AG04450 (cell line): ENCODE data around the gene ZSWIM1. TPM values are rescaled to one million over a fixed set of nuclear protein-coding genes. Genes with fewer than 3 reads are reported as not detected.

Experiments
- CTCF ChIA-PET: fragments of 300-600, 350-600 bp; formaldehyde crosslinking; extraction: SDS; loops from one replicate; lab custom pipeline; 2022; ENCODE audit warnings: antibody characterized with exemption, inconsistent platforms; lab: Charles Lee
- POLR2A ChIA-PET: fragments of 350-600 bp; formaldehyde crosslinking; extraction: SDS; loops from one replicate; lab custom pipeline; 2021; ENCODE audit warnings: antibody characterized with exemption, inconsistent platforms; lab: Yijun Ruan, JAX
- DNase-seq: peaks from one replicate; pipeline ENCODE4 v3.0.0-alpha.2; 2011; ENCODE audit warnings: low read depth, low spot score
- H3K27ac ChIP-seq: one replicate; pipeline ENCODE4 v1.5.1; 2012; ENCODE audit warnings: low read depth, low read length, control low read depth
- H3K27me3 ChIP-seq: one replicate; pipeline ENCODE4 v1.6.0; 2012; ENCODE audit warnings: low read length; ENCODE audit not compliant: control insufficient read depth, insufficient read depth
- H3K4me3 ChIP-seq: 2 replicates; pipeline ENCODE4 v1.5.1; 2011; ENCODE audit warnings: mild to moderate bottlenecking, low read depth, low read length, control low read depth
- H3K9me3 ChIP-seq: 2 replicates; pipeline ENCODE4 v1.5.1; 2012; ENCODE audit warnings: low read length; ENCODE audit not compliant: control insufficient read depth, insufficient read depth
- polyA plus RNA-seq: library from polyadenylated mRNA; depleted of rRNA; stranded (reverse); fragments of >200 nt; gene quantifications from 2 replicates; pipeline ENCODE4 v1.2.3, GENCODE V29; 2011; rRNA removed
- TF ChIP-seq, protein P1 (sequence below): IDR thresholded peaks from 2 replicates; pipeline ENCODE4 v1.5.1; 2011; ENCODE audit warnings: low read depth, low read length, control low read depth, inconsistent platforms

Gene ZSWIM1
- polyA plus RNA-seq, 1 experiment = 5.3 TPM

DNA sequence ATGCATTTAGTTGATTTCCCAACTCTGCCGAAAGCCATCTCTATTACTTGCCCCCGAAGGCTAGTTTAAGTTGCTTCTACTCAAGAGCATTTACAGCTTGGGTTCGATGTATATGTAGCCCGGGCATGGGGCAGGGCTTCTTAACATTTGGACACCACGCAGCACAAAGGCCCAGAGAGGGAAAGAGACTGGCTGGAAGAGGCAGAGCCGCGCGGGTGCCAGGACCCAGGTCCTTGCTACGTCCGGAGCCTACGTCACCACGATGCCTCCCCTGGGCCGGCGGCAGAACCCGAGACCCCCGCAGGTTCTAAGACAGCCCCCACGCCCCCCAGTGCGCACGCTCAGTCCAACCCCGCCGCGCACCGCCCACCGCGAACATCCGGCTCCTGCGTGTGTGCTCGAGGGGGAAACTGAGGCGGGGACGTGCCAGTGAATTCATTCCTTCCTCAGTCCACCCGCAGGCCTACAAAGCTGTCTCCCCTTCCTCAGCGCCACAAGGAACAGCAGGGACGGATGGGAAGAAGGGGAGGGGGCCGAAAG is 53.1 kb downstream of the ZSWIM1 start:
- H3K27me3 ChIP-seq = no peaks in the 10 kb centered on the region
- DNase-seq = no peak
- TF ChIP-seq, protein P1, sequence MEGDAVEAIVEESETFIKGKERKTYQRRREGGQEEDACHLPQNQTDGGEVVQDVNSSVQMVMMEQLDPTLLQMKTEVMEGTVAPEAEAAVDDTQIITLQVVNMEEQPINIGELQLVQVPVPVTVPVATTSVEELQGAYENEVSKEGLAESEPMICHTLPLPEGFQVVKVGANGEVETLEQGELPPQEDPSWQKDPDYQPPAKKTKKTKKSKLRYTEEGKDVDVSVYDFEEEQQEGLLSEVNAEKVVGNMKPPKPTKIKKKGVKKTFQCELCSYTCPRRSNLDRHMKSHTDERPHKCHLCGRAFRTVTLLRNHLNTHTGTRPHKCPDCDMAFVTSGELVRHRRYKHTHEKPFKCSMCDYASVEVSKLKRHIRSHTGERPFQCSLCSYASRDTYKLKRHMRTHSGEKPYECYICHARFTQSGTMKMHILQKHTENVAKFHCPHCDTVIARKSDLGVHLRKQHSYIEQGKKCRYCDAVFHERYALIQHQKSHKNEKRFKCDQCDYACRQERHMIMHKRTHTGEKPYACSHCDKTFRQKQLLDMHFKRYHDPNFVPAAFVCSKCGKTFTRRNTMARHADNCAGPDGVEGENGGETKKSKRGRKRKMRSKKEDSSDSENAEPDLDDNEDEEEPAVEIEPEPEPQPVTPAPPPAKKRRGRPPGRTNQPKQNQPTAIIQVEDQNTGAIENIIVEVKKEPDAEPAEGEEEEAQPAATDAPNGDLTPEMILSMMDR = no peak
- peak overlapping the region; percentile 98 for H3K27ac ChIP-seq
- POLR2A ChIA-PET = interaction anchor here (0.8 to 5.1 kb wide), 15 partner anchors 9 to 154 kb away, joined by 3 to 57 read pairs (median 10); partner anchors contain the start of genes CTSA, NEURL2, PLTP and ZNF335
- CTCF ChIA-PET = interaction anchor here (0.5 to 2.8 kb wide), 8 partner anchors 10 to 838 kb away, joined by 3 to 19 read pairs (median 3); no protein-coding TSS in a partner anchor
- H3K4me3 ChIP-seq = peak overlapping the region; percentile 92
- H3K9me3 ChIP-seq = no peaks in the 10 kb centered on the region; the same call in 1 of the 2 replicates

Other genes starting within 250 kb of the ZSWIM1 start
- not detected in 2 replicates for gene WFDC9, start 249.9 kb upstream of the ZSWIM1 start, polyA plus RNA-seq
- gene WFDC11, start 211.0 kb upstream of the ZSWIM1 start, polyA plus RNA-seq = not detected in 2 replicates
- not detected in 2 replicates for gene WFDC13, start 179.2 kb upstream of the ZSWIM1 start, polyA plus RNA-seq
- 0.29 TPM in 1 of 2 replicates, not detected in the other for gene WFDC10B, start 176.2 kb upstream of the ZSWIM1 start, polyA plus RNA-seq
- not detected in 2 replicates for gene SPINT4, start 158.9 kb upstream of the ZSWIM1 start, polyA plus RNA-seq
- 0.30 TPM in 1 of 2 replicates, not detected in the other for gene WFDC3, start 89.3 kb upstream of the ZSWIM1 start, polyA plus RNA-seq
- gene DNTTIP1, start 89.3 kb upstream of the ZSWIM1 start, polyA plus RNA-seq = 43.9 and 45.3 TPM in 2 replicates
- 25.3 and 27.8 TPM in 2 replicates for gene UBE2C, start 68.6 kb upstream of the ZSWIM1 start, polyA plus RNA-seq
- 0.38 and 0.45 TPM in 2 replicates for gene TNNC2, start 53.9 kb upstream of the ZSWIM1 start, polyA plus RNA-seq
- gene SNX21, start 47.4 kb upstream of the ZSWIM1 start, polyA plus RNA-seq = 9.2 and 11.5 TPM in 2 replicates
- 27.0 and 37.7 TPM in 2 replicates for gene ACOT8, start 23.8 kb upstream of the ZSWIM1 start, polyA plus RNA-seq
- gene ZSWIM3, start 23.6 kb upstream of the ZSWIM1 start, polyA plus RNA-seq = 4.5 and 4.6 TPM in 2 replicates
- gene SPATA25, start 6.4 kb downstream of the ZSWIM1 start, polyA plus RNA-seq = 0.43 and 0.50 TPM in 2 replicates
- 1.1 and 1.9 TPM in 2 replicates for gene NEURL2, start 10.0 kb downstream of the ZSWIM1 start, polyA plus RNA-seq
- 234 and 267 TPM in 2 replicates for gene CTSA, start 10.1 kb downstream of the ZSWIM1 start, polyA plus RNA-seq
- gene PLTP, start 30.9 kb downstream of the ZSWIM1 start, polyA plus RNA-seq = 105 and 154 TPM in 2 replicates
- 11.5 and 14.6 TPM in 2 replicates for gene PCIF1, start 53.5 kb downstream of the ZSWIM1 start, polyA plus RNA-seq
- gene ZNF335, start 91.0 kb downstream of the ZSWIM1 start, polyA plus RNA-seq = 5.5 and 7.6 TPM in 2 replicates
- not detected in 2 replicates for gene MMP9, start 127.7 kb downstream of the ZSWIM1 start, polyA plus RNA-seq
- gene SLC12A5, start 148.0 kb downstream of the ZSWIM1 start, polyA plus RNA-seq = 0.55 and 1.7 TPM in 2 replicates
- gene NCOA5, start 208.7 kb downstream of the ZSWIM1 start, polyA plus RNA-seq = 21.5 and 27.0 TPM in 2 replicates
- gene CD40, start 237.1 kb downstream of the ZSWIM1 start, polyA plus RNA-seq = 0.21 and 0.37 TPM in 2 replicates